GM23338 (cell line): ENCODE results near the gene EXOC4. TPM values are rescaled to one million over a fixed set of nuclear protein-coding genes. Genes with fewer than 3 reads are reported as not detected.

Experiments
- ATAC-seq: fragments of 200-7000 bp; cut with Tn5 transposase; 3 replicates; pipeline ENCODE4 v1.9.1; 2020
- DNase-seq: peaks from one replicate; pipeline ENCODE4 v3.0.0-alpha.2; 2015; ENCODE audit warnings: low spot score
- H2AFZ ChIP-seq: fragments of 200-600 bp; sonication (generic); 2 replicates; pipeline ENCODE4 v1.8.0; 2016; ENCODE audit warnings: antibody characterized with exemption, mild to moderate bottlenecking, moderate library complexity
- H3F3A ChIP-seq: fragments of 200-600 bp; sonication (generic); replicated peaks from 2 replicates; pipeline ENCODE4 v1.8.0; 2017; ENCODE audit warnings: antibody characterized with exemption, mixed run types, low read depth
- H3K27ac ChIP-seq: fragments of 200-600 bp; sonication (generic); 2 replicates; pipeline ENCODE4 v1.6.1; 2016; ENCODE audit warnings: low read depth
- H3K27me3 ChIP-seq: fragments of 200-600 bp; sonication (generic); 2 replicates; pipeline ENCODE4 v1.8.0; 2016; ENCODE audit warnings: mild to moderate bottlenecking, mixed run types, moderate library complexity; ENCODE audit not compliant: insufficient read depth
- H3K36me3 ChIP-seq: fragments of 200-600 bp; sonication (generic); 2 replicates; pipeline ENCODE4 v1.8.0; 2016; ENCODE audit warnings: mild to moderate bottlenecking; ENCODE audit not compliant: insufficient read depth
- H3K4me1 ChIP-seq: fragments of 200-600 bp; sonication (generic); 2 replicates; pipeline ENCODE4 v1.8.0; 2016; ENCODE audit warnings: mild to moderate bottlenecking, moderate library complexity; ENCODE audit not compliant: insufficient read depth
- H3K4me2 ChIP-seq: fragments of 200-600 bp; sonication (generic); 2 replicates; pipeline ENCODE4 v1.7.1; 2017; ENCODE audit warnings: mixed run types
- H3K4me3 ChIP-seq: fragments of 200-600 bp; sonication (generic); 2 replicates; pipeline ENCODE4 v1.6.1; 2016; ENCODE audit warnings: mixed run types
- H3K79me2 ChIP-seq: fragments of 200-600 bp; sonication (generic); replicated peaks from 2 replicates; pipeline ENCODE4 v1.8.0; 2017; ENCODE audit warnings: mild to moderate bottlenecking; ENCODE audit not compliant: insufficient read depth
- H3K9me2 ChIP-seq: fragments of 200-600 bp; sonication (generic); 2 replicates; pipeline ENCODE4 v1.8.0; 2017; ENCODE audit not compliant: insufficient read depth
- H4K20me1 ChIP-seq: fragments of 200-600 bp; sonication (generic); replicated peaks from 2 replicates; pipeline ENCODE4 v1.8.0; 2017; ENCODE audit warnings: mild to moderate bottlenecking; ENCODE audit not compliant: insufficient read depth
- H3K27ac Mint-ChIP-seq: 2 replicates; pipeline ENCODE4 v1.8.0; 2020; ENCODE audit warnings: inconsistent platforms, mild to moderate bottlenecking, moderate library complexity, mixed read lengths
- H3K27me3 Mint-ChIP-seq: 3 replicates; pipeline ENCODE4 v1.8.0; 2022; ENCODE audit warnings: low read depth, mild to moderate bottlenecking, moderate library complexity, mixed read lengths, inconsistent platforms; ENCODE audit not compliant: insufficient read depth, poor library complexity
- H3K36me3 Mint-ChIP-seq: 3 replicates; pipeline ENCODE4 v1.8.0; 2021; ENCODE audit warnings: low read depth, mild to moderate bottlenecking, inconsistent platforms, moderate library complexity, mixed read lengths
- H3K4me1 Mint-ChIP-seq: 3 replicates; pipeline ENCODE4 v1.8.0; 2020; ENCODE audit warnings: mild to moderate bottlenecking, inconsistent platforms, mixed read lengths
- H3K4me3 Mint-ChIP-seq: 3 replicates; pipeline ENCODE4 v1.8.0; 2021; ENCODE audit warnings: moderate library complexity, mild to moderate bottlenecking, inconsistent platforms, mixed read lengths
- H3K9me3 Mint-ChIP-seq: 3 replicates; pipeline ENCODE4 v1.8.0; 2020; ENCODE audit warnings: moderate library complexity, mild to moderate bottlenecking, inconsistent platforms, mixed read lengths
- EZH2 ChIP-seq: fragments of 200-600 bp; sonication (generic); IDR thresholded peaks from one replicate; pipeline ENCODE4 v1.8.0; 2017; ENCODE audit warnings: antibody characterized with exemption, mild to moderate bottlenecking, low read depth; ENCODE audit not compliant: unreplicated experiment
- EZH2phosphoT487 ChIP-seq: fragments of 200-600 bp; sonication (generic); IDR thresholded peaks from one replicate; pipeline ENCODE4 v1.8.1; 2018; ENCODE audit warnings: antibody characterized with exemption; ENCODE audit not compliant: unreplicated experiment
- JUNB ChIP-seq: IDR thresholded peaks from one replicate; pipeline ENCODE4 v1.6.1; 2016; ENCODE audit warnings: antibody characterized with exemption; ENCODE audit not compliant: unreplicated experiment
- NANOG ChIP-seq: IDR thresholded peaks from 2 replicates; pipeline ENCODE4 v1.6.1; 2016; ENCODE audit warnings: antibody characterized with exemption, borderline replicate concordance
- POLR2AphosphoS5 ChIP-seq: IDR thresholded peaks from 2 replicates; pipeline ENCODE4 v1.6.1; 2016; ENCODE audit warnings: antibody characterized with exemption, low read depth
- ZNF114 ChIP-seq: fragments of 250-450 bp; sonication (Bioruptor Pico); IDR thresholded peaks from 2 replicates; pipeline ENCODE4 v1.5.0; 2020; ENCODE audit warnings: mild to moderate bottlenecking, moderate library complexity
- ZNF331 ChIP-seq: fragments of 250-450 bp; sonication (Bioruptor Pico); IDR thresholded peaks from 2 replicates; pipeline ENCODE4 v1.5.0; 2020; ENCODE audit warnings: low read depth, mild to moderate bottlenecking, moderate library complexity
- polyA plus RNA-seq: library from polyadenylated mRNA; unstranded; fragments of >200 nt; fragmentation: Nextera tagmentation; extraction: Ambion mirVana; gene quantifications from 2 replicates; pipeline ENCODE4 v1.2.1, GENCODE V29; 2016
- total RNA-seq: library from RNA; depleted of rRNA; stranded (reverse); fragments of >200 nt; shearing (Covaris generic); gene quantifications from 2 replicates; pipeline ENCODE4 v1.2.3, GENCODE V29; 2014
- TF ChIP-seq, protein P1 (sequence below): IDR thresholded peaks from 2 replicates; pipeline ENCODE4 v1.6.1; 2016; ENCODE audit warnings: antibody characterized with exemption
- TF ChIP-seq, protein P2 (sequence below), 2 experiments: fragments of 200-600 bp in 1 of 2; sonication (generic) in 1 of 2; conservative IDR thresholded peaks; 2 replicates each; pipeline versions ENCODE4 v1.5.1 to v1.6.1; 2016 to 2017; ENCODE audit warnings: antibody characterized with exemption in 2 of 2, low read depth in 2 of 2, mild to moderate bottlenecking in 2 of 2, moderate library complexity in 1 of 2
- TF ChIP-seq, protein P3 (sequence below): IDR thresholded peaks from one replicate; pipeline ENCODE4 v1.6.1; 2018; ENCODE audit warnings: antibody characterized with exemption; ENCODE audit not compliant: unreplicated experiment

The EXOC4 gene
- total and polyA plus RNA-seq, 2 experiments from 2014 or later: 37.5 to 52.7 TPM

DNA sequence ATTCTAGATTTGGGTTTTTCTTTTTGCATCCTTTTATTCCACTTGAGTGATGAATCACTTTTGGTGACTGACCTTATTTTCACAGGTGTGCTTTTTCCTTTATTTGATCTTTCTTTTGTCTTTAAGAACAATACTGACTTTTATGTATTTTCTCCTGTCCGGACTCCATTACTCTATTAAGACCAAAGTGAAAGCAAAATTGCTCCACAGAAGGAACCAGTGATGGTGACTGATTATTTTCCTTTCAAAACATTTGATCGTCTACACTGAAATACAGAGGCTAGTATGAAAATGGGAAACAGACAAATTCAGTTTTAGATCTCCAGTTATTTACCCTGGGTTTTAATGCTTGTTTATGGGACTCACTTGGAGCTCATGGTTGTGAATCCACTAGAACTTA is 15.5 kb downstream of the EXOC4 start:
- H2AFZ ChIP-seq: no peak overlapping the region
- H3F3A ChIP-seq: no peaks in the 10 kb centered on the region
- TF ChIP-seq POLR2AphosphoS5: no peak
- TF ChIP-seq EZH2: no peak
- TF ChIP-seq NANOG: no peak
- peaks cover 31% of the 10 kb centered on the region for H3K4me1 Mint-ChIP-seq
- H3K4me1 ChIP-seq: peaks cover 13% of the 10 kb centered on the region; the same call in 1 of the 2 replicates
- H3K4me3 Mint-ChIP-seq: no peak overlapping the region
- H3K79me2 ChIP-seq: peaks cover 8% of the 10 kb centered on the region; the same call in 1 of the 2 replicates
- DNase-seq (no peak), ATAC-seq (no peak)
- peaks cover 11% of the 10 kb centered on the region for H4K20me1 ChIP-seq
- no peaks in the 10 kb centered on the region for H3K27me3 Mint-ChIP-seq
- no peaks in the 10 kb centered on the region for H3K36me3 ChIP-seq
- H3K36me3 Mint-ChIP-seq: no peaks in the 10 kb centered on the region
- no peaks in the 10 kb centered on the region for H3K9me2 ChIP-seq
- H3K4me2 ChIP-seq: no peak overlapping the region
- no peaks in the 10 kb centered on the region for H3K27me3 ChIP-seq
- H3K27ac ChIP-seq: no peak overlapping the region
- no peaks in the 10 kb centered on the region for H3K9me3 Mint-ChIP-seq
- no peak overlapping the region for H3K4me3 ChIP-seq
- no peak overlapping the region for H3K27ac Mint-ChIP-seq

DNA sequence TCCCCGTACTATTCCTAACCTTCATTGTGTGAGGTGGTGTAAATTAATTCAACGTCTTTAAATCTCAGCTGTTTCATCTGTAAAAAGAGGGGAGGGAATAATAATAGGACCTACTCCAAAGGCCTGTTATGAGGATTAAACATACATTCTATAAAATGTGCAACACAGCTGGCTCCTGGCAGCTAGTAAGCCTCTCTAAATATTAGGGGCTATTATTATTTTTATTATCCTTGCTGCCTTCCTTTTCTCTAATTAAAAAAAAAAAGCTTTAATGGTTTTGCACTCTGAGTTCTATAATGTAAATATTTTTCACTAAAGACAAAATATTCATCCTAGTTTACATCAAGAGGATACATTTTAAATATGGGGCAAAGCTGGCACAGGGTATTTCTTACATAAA is 19.5 kb downstream of the EXOC4 start:
- Histone ChIP-seq H3K79me2 (peaks cover 3% of the 10 kb centered on the region; the same call in 1 of the 2 replicates), H3K27me3 (no peaks in the 10 kb centered on the region), H4K20me1 (0 out of 2 replicates have a peak, but pooled peaks cover 11% of the 10 kb centered on the region), H3F3A (no peaks in the 10 kb centered on the region), H3K9me2 (no peaks in the 10 kb centered on the region), H3K36me3 (peaks cover 6% of the 10 kb centered on the region; the same call in 1 of the 2 replicates), H3K4me3 (no peak overlapping the region), H3K4me1 (peaks cover 13% of the 10 kb centered on the region; the same call in 1 of the 2 replicates), H3K27ac (no peak overlapping the region), H2AFZ (no peak overlapping the region), H3K4me2 (no peak overlapping the region)
- peaks cover 21% of the 10 kb centered on the region for H3K4me1 Mint-ChIP-seq
- peaks cover 23% of the 10 kb centered on the region for H3K36me3 Mint-ChIP-seq
- no peak for ATAC-seq
- H3K27ac Mint-ChIP-seq: no peak overlapping the region
- no peak overlapping the region for H3K4me3 Mint-ChIP-seq
- no peak for DNase-seq
- no peaks in the 10 kb centered on the region for H3K27me3 Mint-ChIP-seq
- H3K9me3 Mint-ChIP-seq: no peaks in the 10 kb centered on the region
- TF ChIP-seq, protein P1, sequence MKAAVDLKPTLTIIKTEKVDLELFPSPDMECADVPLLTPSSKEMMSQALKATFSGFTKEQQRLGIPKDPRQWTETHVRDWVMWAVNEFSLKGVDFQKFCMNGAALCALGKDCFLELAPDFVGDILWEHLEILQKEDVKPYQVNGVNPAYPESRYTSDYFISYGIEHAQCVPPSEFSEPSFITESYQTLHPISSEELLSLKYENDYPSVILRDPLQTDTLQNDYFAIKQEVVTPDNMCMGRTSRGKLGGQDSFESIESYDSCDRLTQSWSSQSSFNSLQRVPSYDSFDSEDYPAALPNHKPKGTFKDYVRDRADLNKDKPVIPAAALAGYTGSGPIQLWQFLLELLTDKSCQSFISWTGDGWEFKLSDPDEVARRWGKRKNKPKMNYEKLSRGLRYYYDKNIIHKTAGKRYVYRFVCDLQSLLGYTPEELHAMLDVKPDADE: no peak
- no peak for TF ChIP-seq EZH2
- no peak for TF ChIP-seq EZH2phosphoT487
- no peak for TF ChIP-seq ZNF331 (CRISPR knock-in tag)
- no peak for TF ChIP-seq ZNF114
- TF ChIP-seq, protein P2, sequence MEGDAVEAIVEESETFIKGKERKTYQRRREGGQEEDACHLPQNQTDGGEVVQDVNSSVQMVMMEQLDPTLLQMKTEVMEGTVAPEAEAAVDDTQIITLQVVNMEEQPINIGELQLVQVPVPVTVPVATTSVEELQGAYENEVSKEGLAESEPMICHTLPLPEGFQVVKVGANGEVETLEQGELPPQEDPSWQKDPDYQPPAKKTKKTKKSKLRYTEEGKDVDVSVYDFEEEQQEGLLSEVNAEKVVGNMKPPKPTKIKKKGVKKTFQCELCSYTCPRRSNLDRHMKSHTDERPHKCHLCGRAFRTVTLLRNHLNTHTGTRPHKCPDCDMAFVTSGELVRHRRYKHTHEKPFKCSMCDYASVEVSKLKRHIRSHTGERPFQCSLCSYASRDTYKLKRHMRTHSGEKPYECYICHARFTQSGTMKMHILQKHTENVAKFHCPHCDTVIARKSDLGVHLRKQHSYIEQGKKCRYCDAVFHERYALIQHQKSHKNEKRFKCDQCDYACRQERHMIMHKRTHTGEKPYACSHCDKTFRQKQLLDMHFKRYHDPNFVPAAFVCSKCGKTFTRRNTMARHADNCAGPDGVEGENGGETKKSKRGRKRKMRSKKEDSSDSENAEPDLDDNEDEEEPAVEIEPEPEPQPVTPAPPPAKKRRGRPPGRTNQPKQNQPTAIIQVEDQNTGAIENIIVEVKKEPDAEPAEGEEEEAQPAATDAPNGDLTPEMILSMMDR (conservative IDR thresholded peaks at IDR 0.05; ENCODE audit: low read depth in 2 of 2): no peak
- no peak for TF ChIP-seq JUNB
- TF ChIP-seq NANOG: no peak
- TF ChIP-seq, protein P3, sequence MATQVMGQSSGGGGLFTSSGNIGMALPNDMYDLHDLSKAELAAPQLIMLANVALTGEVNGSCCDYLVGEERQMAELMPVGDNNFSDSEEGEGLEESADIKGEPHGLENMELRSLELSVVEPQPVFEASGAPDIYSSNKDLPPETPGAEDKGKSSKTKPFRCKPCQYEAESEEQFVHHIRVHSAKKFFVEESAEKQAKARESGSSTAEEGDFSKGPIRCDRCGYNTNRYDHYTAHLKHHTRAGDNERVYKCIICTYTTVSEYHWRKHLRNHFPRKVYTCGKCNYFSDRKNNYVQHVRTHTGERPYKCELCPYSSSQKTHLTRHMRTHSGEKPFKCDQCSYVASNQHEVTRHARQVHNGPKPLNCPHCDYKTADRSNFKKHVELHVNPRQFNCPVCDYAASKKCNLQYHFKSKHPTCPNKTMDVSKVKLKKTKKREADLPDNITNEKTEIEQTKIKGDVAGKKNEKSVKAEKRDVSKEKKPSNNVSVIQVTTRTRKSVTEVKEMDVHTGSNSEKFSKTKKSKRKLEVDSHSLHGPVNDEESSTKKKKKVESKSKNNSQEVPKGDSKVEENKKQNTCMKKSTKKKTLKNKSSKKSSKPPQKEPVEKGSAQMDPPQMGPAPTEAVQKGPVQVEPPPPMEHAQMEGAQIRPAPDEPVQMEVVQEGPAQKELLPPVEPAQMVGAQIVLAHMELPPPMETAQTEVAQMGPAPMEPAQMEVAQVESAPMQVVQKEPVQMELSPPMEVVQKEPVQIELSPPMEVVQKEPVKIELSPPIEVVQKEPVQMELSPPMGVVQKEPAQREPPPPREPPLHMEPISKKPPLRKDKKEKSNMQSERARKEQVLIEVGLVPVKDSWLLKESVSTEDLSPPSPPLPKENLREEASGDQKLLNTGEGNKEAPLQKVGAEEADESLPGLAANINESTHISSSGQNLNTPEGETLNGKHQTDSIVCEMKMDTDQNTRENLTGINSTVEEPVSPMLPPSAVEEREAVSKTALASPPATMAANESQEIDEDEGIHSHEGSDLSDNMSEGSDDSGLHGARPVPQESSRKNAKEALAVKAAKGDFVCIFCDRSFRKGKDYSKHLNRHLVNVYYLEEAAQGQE: no peak
